Esophagus squamous epithelium (tissue), 5 donors: ENCODE results near the gene LBR. TPM values are rescaled to one million over a fixed set of nuclear protein-coding genes. Genes with fewer than 3 reads are reported as not detected.

Source experiments
- DNase-seq: peaks from one replicate; lab custom pipeline; 2025; lab: John Stamatoyannopoulos, UW
- H3K27ac ChIP-seq, 4 donors: fragments of 200-600 bp; sonication (generic); one replicate each; pipeline ENCODE4 v1.5.1; 2016 to 2019; ENCODE audit warnings: mild to moderate bottlenecking in 1 of 4
- H3K27me3 ChIP-seq, 4 donors: fragments of 200-600 bp; sonication (generic); 1 replicate in 3 of 4; 2 replicates in 1 of 4; pipeline versions ENCODE4 v1.5.1 to v1.6.0; 2017 to 2021; ENCODE audit warnings: antibody characterized with exemption in 1 of 4
- H3K36me3 ChIP-seq, 3 donors: fragments of 200-600 bp; sonication (generic); one replicate each; pipeline ENCODE4 v1.5.1; 2016 to 2019
- H3K4me1 ChIP-seq, 3 donors: fragments of 200-600 bp; sonication (generic); one replicate each; pipeline ENCODE4 v1.5.1; 2017 to 2019
- H3K4me3 ChIP-seq, 4 donors: fragments of 200-600 bp; sonication (generic); 1 replicate in 3 of 4; 2 replicates in 1 of 4; pipeline ENCODE4 v1.5.1; 2016 to 2019; ENCODE audit warnings: mild to moderate bottlenecking in 2 of 4, moderate library complexity in 1 of 4
- H3K9me3 ChIP-seq, 3 donors: fragments of 200-600 bp; sonication (generic); one replicate each; pipeline ENCODE4 v1.5.1; 2016 to 2019
- CTCF ChIP-seq, 6 experiments: fragments of 450-650 bp in 4 of 6; fragments of 200-600 bp in 2 of 6; sonication (generic) in 2 of 6; IDR thresholded peaks; one replicate each; pipeline ENCODE4 v1.5.1; 2016 to 2019; ENCODE audit warnings: antibody characterized with exemption in 6 of 6, mild to moderate bottlenecking in 4 of 6, moderate library complexity in 4 of 6
- POLR2A ChIP-seq, 4 donors: fragments of 450-650 bp; IDR thresholded peaks; one replicate each; pipeline ENCODE4 v1.6.1; 2017; ENCODE audit warnings: antibody characterized with exemption in 4 of 4, mild to moderate bottlenecking in 4 of 4, moderate library complexity in 3 of 4
- WGBS, 2 donors: methylation state at CpG; one replicate each; pipeline ENCODE4 v1.1.5; 2018; 5-methylcytosine and 5-hydroxymethylcytosine counted together
- intact Hi-C: fragments of 100-400 bp; cut with DNase I; formaldehyde crosslinking; loops from one replicate; pipeline ENCODE4 v1.15.0; 2022
- total RNA-seq, 4 donors: library from RNA; depleted of rRNA; stranded (reverse); fragments of >200 nt; gene quantifications; one replicate each; pipeline ENCODE4 v1.1.0, GENCODE V29; 2016
- donor health status: DM: yes; HTN: yes; CAD: no.

The LBR gene
- total RNA-seq, 4 donors from 2014 or later, result 39.8 to 50.0 (median 42.9) TPM

- H3K36me3 ChIP-seq, result no peaks in the 10 kb centered on the region
- no peak overlapping the region for H3K4me3 ChIP-seq
- 86 to 94% methylated on average over 1 of the region's 1 CpG for WGBS, 2 donors
- intact Hi-C loops, result no loop called here
- H3K27me3 ChIP-seq, result no peaks in the 10 kb centered on the region
- no peak overlapping the region for H3K27ac ChIP-seq
- no peak for DNase-seq
- H3K4me1 ChIP-seq, result peaks cover 0 to 12% (median 0%) of the 10 kb centered on the region in 3 donors
- no peaks in the 10 kb centered on the region for H3K9me3 ChIP-seq
- TF ChIP-seq POLR2A (IDR thresholded peaks at IDR 0.05), result no peak
- TF ChIP-seq CTCF (IDR thresholded peaks at IDR 0.05), result no peak
These were observed 47.1 kb downstream of the LBR start for GRCh38 chr1:225380691-225381090.

- 29 to 45% methylated on average over 10 of the region's 10 CpGs for WGBS, 2 donors
- Histone ChIP-seq H3K27ac (no peak overlapping the region), H3K36me3 (no peaks in the 10 kb centered on the region), H3K4me3 (no peak overlapping the region), H3K4me1 (peaks cover 0 to 12% (median 0%) of the 10 kb centered on the region in 3 donors), H3K27me3 (no peaks in the 10 kb centered on the region), H3K9me3 (no peaks in the 10 kb centered on the region)
- peak in 3 of 6 experiments; percentile 7 to 30 (median 13) for TF ChIP-seq CTCF (IDR thresholded peaks at IDR 0.05)
- no peak for TF ChIP-seq POLR2A (IDR thresholded peaks at IDR 0.05)
- intact Hi-C loops, result no loop called here
- DNase-seq, result no peak
These were observed 49.0 kb downstream of the LBR start for GRCh38 chr1:225378880-225379279.

GRCh38 chr1:225374996-225375395, 52.8 kb downstream of the LBR start:
- intact Hi-C loops, result no loop called here
- Histone ChIP-seq H3K4me1 (peaks cover 0 to 12% (median 0%) of the 10 kb centered on the region in 3 donors), H3K27ac (no peak overlapping the region), H3K36me3 (no peaks in the 10 kb centered on the region), H3K9me3 (no peaks in the 10 kb centered on the region), H3K27me3 (no peaks in the 10 kb centered on the region), H3K4me3 (no peak overlapping the region)
- TF ChIP-seq CTCF (IDR thresholded peaks at IDR 0.05), result no peak
- TF ChIP-seq POLR2A (IDR thresholded peaks at IDR 0.05), result no peak
- WGBS, 2 donors, result 75 to 89% methylated on average over 4 of the region's 4 CpGs
- no peak for DNase-seq

- Histone ChIP-seq H3K4me1 (no peaks in the 10 kb centered on the region), H3K9me3 (no peaks in the 10 kb centered on the region), H3K27me3 (no peaks in the 10 kb centered on the region), H3K27ac (no peak overlapping the region), H3K4me3 (no peak overlapping the region), H3K36me3 (no peaks in the 10 kb centered on the region)
- no peak for DNase-seq
- no peak for TF ChIP-seq POLR2A (IDR thresholded peaks at IDR 0.05)
- TF ChIP-seq CTCF (IDR thresholded peaks at IDR 0.05), result no peak
- WGBS, 2 donors, result 83 to 89% methylated on average over 21 of the region's 21 CpGs
- intact Hi-C loops, result no loop called here
These were observed 54.7 kb downstream of the LBR start for GRCh38 chr1:225373155-225373554.

GRCh38 chr1:225371366-225372010, 56.4 kb downstream of the LBR start:
- Histone ChIP-seq H3K27ac (no peak overlapping the region), H3K4me3 (no peak overlapping the region), H3K4me1 (no peaks in the 10 kb centered on the region), H3K36me3 (no peaks in the 10 kb centered on the region), H3K27me3 (no peaks in the 10 kb centered on the region), H3K9me3 (no peaks in the 10 kb centered on the region)
- 81 to 83% methylated on average over 3 of the region's 3 CpGs for WGBS, 2 donors
- DNase-seq, result no peak
- TF ChIP-seq POLR2A (IDR thresholded peaks at IDR 0.05), result no peak
- intact Hi-C loops, result no loop called here
